Esophagus squamous epithelium (tissue), 4 donors: Measurements from ENCODE around the gene SLC7A8.

Source experiments
- POLR2A ChIP-seq, 4 donors: fragments of 450-650 bp; IDR thresholded peaks; one replicate each; pipeline ENCODE4 v1.6.1; 2017; ENCODE audit warnings: antibody characterized with exemption in 4 of 4, mild to moderate bottlenecking in 4 of 4, moderate library complexity in 3 of 4
- TF ChIP-seq, protein P1 (sequence below), 6 experiments: fragments of 450-650 bp in 4 of 6; fragments of 200-600 bp in 2 of 6; sonication (generic) in 2 of 6; IDR thresholded peaks; one replicate each; pipeline ENCODE4 v1.5.1; 2016 to 2019; ENCODE audit warnings: antibody characterized with exemption in 6 of 6, mild to moderate bottlenecking in 4 of 6, moderate library complexity in 4 of 6

DNA sequence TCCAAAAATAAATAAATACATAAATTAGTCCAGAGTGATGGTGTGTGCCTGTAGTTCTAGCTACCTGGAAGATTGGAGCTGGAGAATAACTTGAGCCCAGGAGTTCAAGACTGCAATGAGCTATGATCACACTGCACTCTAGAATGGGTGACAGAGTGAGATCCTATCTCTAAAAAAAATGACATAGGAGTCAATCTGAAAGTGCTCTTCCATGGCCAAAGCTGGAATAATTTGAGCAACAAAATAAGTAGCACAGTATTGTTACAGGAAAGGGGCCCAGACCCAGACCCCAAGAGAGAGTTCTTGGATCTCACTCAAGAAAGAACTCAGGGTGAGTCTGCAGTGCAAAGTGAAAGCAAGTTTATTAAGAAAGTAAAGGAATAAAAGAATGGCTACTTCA is 24.9 kb upstream of the SLC7A8 start:
- no peak for TF ChIP-seq POLR2A (IDR thresholded peaks at IDR 0.05)
- TF ChIP-seq, protein P1, sequence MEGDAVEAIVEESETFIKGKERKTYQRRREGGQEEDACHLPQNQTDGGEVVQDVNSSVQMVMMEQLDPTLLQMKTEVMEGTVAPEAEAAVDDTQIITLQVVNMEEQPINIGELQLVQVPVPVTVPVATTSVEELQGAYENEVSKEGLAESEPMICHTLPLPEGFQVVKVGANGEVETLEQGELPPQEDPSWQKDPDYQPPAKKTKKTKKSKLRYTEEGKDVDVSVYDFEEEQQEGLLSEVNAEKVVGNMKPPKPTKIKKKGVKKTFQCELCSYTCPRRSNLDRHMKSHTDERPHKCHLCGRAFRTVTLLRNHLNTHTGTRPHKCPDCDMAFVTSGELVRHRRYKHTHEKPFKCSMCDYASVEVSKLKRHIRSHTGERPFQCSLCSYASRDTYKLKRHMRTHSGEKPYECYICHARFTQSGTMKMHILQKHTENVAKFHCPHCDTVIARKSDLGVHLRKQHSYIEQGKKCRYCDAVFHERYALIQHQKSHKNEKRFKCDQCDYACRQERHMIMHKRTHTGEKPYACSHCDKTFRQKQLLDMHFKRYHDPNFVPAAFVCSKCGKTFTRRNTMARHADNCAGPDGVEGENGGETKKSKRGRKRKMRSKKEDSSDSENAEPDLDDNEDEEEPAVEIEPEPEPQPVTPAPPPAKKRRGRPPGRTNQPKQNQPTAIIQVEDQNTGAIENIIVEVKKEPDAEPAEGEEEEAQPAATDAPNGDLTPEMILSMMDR (IDR thresholded peaks at IDR 0.05), result no peak
